ENCODE results near the gene KAZALD1.

Gene KAZALD1

DNA sequence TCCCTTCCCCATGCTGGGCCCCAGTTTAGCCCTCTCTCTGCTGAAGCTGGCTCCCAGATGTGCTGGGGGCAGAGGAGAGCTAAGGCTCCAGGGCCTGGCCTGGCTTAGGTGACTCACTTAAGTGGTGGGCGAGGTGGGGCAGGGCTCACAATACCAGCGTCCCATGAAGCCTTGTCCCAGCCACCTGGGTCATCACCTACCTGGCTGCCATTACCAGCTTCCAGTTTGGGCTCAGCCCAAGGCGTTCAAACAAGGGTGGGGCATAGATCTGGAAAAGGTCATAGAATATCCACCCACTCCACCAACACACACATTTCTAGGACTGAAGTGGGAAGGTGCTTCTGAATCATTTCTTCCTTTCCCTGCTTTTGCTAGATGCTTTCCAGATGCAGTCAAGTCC is 8.3 kb downstream of the KAZALD1 start:
- Histone ChIP-seq H3K27me3 (ENCODE audit: low read depth, low read length) (no peaks in the 10 kb centered on the region; the same call in 1 of the 2 replicates), H2AFZ (ENCODE audit: low read depth, low read length) (no peak overlapping the region), H3K4me2 (ENCODE audit: low read length) (no peak overlapping the region), H4K20me1 (ENCODE audit: insufficient read depth, low read length) (no peaks in the 10 kb centered on the region), H3K4me1 (ENCODE audit: low read length) (peaks cover 25% of the 10 kb centered on the region), H3K9me3 (ENCODE audit: insufficient read depth, low read length) (no peaks in the 10 kb centered on the region), H3K27ac (ENCODE audit: low read length) (no peak overlapping the region), H3K4me3 (ENCODE audit: low read length) (no peak overlapping the region), H3K79me2 (ENCODE audit: low read length) (no peaks in the 10 kb centered on the region), H3K36me3 (replicated peaks; ENCODE audit: low read depth, low read length) (no peaks in the 10 kb centered on the region), H3K9ac (ENCODE audit: low read length) (no peak overlapping the region)
- TF ChIP-seq, protein P1, sequence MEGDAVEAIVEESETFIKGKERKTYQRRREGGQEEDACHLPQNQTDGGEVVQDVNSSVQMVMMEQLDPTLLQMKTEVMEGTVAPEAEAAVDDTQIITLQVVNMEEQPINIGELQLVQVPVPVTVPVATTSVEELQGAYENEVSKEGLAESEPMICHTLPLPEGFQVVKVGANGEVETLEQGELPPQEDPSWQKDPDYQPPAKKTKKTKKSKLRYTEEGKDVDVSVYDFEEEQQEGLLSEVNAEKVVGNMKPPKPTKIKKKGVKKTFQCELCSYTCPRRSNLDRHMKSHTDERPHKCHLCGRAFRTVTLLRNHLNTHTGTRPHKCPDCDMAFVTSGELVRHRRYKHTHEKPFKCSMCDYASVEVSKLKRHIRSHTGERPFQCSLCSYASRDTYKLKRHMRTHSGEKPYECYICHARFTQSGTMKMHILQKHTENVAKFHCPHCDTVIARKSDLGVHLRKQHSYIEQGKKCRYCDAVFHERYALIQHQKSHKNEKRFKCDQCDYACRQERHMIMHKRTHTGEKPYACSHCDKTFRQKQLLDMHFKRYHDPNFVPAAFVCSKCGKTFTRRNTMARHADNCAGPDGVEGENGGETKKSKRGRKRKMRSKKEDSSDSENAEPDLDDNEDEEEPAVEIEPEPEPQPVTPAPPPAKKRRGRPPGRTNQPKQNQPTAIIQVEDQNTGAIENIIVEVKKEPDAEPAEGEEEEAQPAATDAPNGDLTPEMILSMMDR (IDR thresholded peaks at IDR 0.05; ENCODE audit: low read depth, low read length) = no peak
- no peak for TF ChIP-seq EZH2phosphoT487 (IDR thresholded peaks at IDR 0.05; ENCODE audit: low read depth)

DNA sequence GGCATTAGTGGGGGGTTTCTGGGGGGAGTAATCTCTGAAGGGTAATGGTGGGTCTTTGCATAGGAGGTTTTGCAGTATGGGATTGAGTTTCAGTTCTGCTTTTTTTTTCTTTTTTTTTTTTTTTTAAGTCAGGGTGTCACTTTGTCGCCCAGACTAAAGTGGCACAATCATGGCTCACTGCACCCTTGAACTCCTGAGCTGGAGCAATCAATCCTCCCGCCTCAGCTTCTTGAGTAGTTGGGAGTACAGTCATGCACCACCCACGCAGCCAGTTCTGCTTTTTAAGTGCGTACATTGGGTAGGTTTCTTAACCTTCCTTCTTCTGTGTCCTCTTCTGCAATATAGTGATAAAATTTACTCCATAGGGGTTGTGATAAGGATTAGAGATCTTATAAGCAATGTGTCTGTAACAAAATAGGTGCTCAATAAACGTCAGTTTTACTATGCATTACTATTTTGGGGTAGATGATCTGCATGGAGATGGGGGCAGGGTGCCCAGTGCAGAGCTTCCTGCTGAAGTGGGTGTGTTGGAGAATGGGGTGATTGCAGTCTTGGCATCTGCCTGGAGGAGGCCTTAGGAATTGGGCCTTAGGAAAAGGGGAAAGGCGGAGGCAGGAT is 9.6 kb downstream of the KAZALD1 start:
- Histone ChIP-seq H3K9ac (ENCODE audit: low read length) (no peak overlapping the region), H3K9me3 (ENCODE audit: insufficient read depth, low read length) (no peaks in the 10 kb centered on the region), H3K27me3 (ENCODE audit: low read depth, low read length) (peaks cover 8% of the 10 kb centered on the region), H3K36me3 (replicated peaks; ENCODE audit: low read depth, low read length) (no peaks in the 10 kb centered on the region), H3K27ac (ENCODE audit: low read length) (no peak overlapping the region), H3K79me2 (ENCODE audit: low read length) (no peaks in the 10 kb centered on the region), H4K20me1 (ENCODE audit: insufficient read depth, low read length) (no peaks in the 10 kb centered on the region), H3K4me1 (ENCODE audit: low read length) (peaks cover 20% of the 10 kb centered on the region), H3K4me2 (ENCODE audit: low read length) (peak overlapping the region; percentile 37), H3K4me3 (ENCODE audit: low read length) (no peak overlapping the region), H2AFZ (ENCODE audit: low read depth, low read length) (no peak overlapping the region)
- TF ChIP-seq, protein P1 (IDR thresholded peaks at IDR 0.05; ENCODE audit: low read depth, low read length) = no peak
- no peak for TF ChIP-seq EZH2phosphoT487 (IDR thresholded peaks at IDR 0.05; ENCODE audit: low read depth)

GRCh38 chr10:101071885-101072433 is 10.2 kb downstream of the KAZALD1 start:
- H3K4me3 ChIP-seq (ENCODE audit: low read length) = no peak overlapping the region
- H3K9ac ChIP-seq (ENCODE audit: low read length) = no peak overlapping the region
- peaks cover 8% of the 10 kb centered on the region for H3K27me3 ChIP-seq (ENCODE audit: low read depth, low read length)
- no peaks in the 10 kb centered on the region for H3K9me3 ChIP-seq (ENCODE audit: insufficient read depth, low read length)
- H3K36me3 ChIP-seq (replicated peaks; ENCODE audit: low read depth, low read length) = no peaks in the 10 kb centered on the region
- TF ChIP-seq EZH2phosphoT487 (IDR thresholded peaks at IDR 0.05; ENCODE audit: low read depth) = no peak
- TF ChIP-seq, protein P1 (IDR thresholded peaks at IDR 0.05; ENCODE audit: low read depth, low read length) = no peak
- H3K4me2 ChIP-seq (ENCODE audit: low read length) = no peak overlapping the region
- H3K27ac ChIP-seq (ENCODE audit: low read length) = no peak overlapping the region
- H3K79me2 ChIP-seq (ENCODE audit: low read length) = no peaks in the 10 kb centered on the region
- H2AFZ ChIP-seq (ENCODE audit: low read depth, low read length) = no peak overlapping the region
- no peaks in the 10 kb centered on the region for H4K20me1 ChIP-seq (ENCODE audit: insufficient read depth, low read length)
- peaks cover 20% of the 10 kb centered on the region for H3K4me1 ChIP-seq (ENCODE audit: low read length)

DNA sequence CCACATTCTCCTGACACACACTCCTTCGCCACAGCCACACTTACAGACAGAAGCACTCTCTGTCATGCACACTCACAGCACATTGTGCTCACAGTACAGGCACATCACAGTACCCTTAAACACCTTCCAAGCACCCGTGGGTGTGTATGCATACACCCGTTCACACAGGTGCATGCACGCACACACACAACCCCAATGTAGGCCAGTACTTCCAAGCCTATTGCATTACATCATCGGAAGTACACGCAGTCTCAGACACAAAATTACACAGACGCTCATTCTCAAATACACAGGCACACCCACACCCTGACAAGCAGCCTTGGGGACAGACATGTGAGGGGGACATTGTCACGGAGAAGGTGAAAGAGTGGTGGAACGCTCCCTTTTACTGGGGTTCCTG is 11.1 kb downstream of the KAZALD1 start:
- Histone ChIP-seq H3K27ac (ENCODE audit: low read length) (no peak overlapping the region), H4K20me1 (ENCODE audit: insufficient read depth, low read length) (no peaks in the 10 kb centered on the region), H3K27me3 (ENCODE audit: low read depth, low read length) (peaks cover 8% of the 10 kb centered on the region), H3K4me1 (ENCODE audit: low read length) (peaks cover 20% of the 10 kb centered on the region), H3K9me3 (ENCODE audit: insufficient read depth, low read length) (no peaks in the 10 kb centered on the region), H2AFZ (ENCODE audit: low read depth, low read length) (no peak overlapping the region), H3K79me2 (ENCODE audit: low read length) (no peaks in the 10 kb centered on the region), H3K36me3 (replicated peaks; ENCODE audit: low read depth, low read length) (no peaks in the 10 kb centered on the region), H3K9ac (ENCODE audit: low read length) (no peak overlapping the region), H3K4me2 (ENCODE audit: low read length) (no peak overlapping the region), H3K4me3 (ENCODE audit: low read length) (no peak overlapping the region)
- TF ChIP-seq, protein P1 (IDR thresholded peaks at IDR 0.05; ENCODE audit: low read depth, low read length) = no peak

All from OCI-LY3 (cell line).